RWPE2 (cell line): ENCODE results near the gene RPS17.

Source experiments
- ATAC-seq: fragments of 200-7000 bp; cut with Tn5 transposase; 3 replicates; pipeline ENCODE4 v1.9.1; 2021; ENCODE audit warnings: low read depth
- DNase-seq: peaks from one replicate; pipeline ENCODE4 v3.0.0-alpha.2; 2020; ENCODE audit warnings: low spot score
- H3K27ac ChIP-seq: fragments of 450-650 bp; 2 replicates; pipeline ENCODE4 v1.5.1; 2017; ENCODE audit warnings: mild to moderate bottlenecking; ENCODE audit not compliant: poor library complexity, severe bottlenecking
- H3K27me3 ChIP-seq: fragments of 250-450 bp; sonication (Bioruptor Pico); 2 replicates; pipeline ENCODE4 v1.5.1; 2021; ENCODE audit warnings: mild to moderate bottlenecking, moderate library complexity; ENCODE audit not compliant: insufficient read depth, poor library complexity, severe bottlenecking
- H3K36me3 ChIP-seq: fragments of 250-450 bp; sonication (Bioruptor Pico); 2 replicates; pipeline ENCODE4 v1.5.1; 2020; ENCODE audit warnings: low read depth, mild to moderate bottlenecking, moderate library complexity
- H3K4me1 ChIP-seq: fragments of 250-450 bp; sonication (Bioruptor Pico); 2 replicates; pipeline ENCODE4 v1.5.1; 2021; ENCODE audit warnings: mild to moderate bottlenecking, moderate library complexity; ENCODE audit not compliant: insufficient read depth, poor library complexity, severe bottlenecking
- H3K4me3 ChIP-seq: fragments of 250-450 bp; sonication (Bioruptor Pico); 2 replicates; pipeline ENCODE4 v1.5.1; 2021; ENCODE audit warnings: mild to moderate bottlenecking, moderate library complexity; ENCODE audit not compliant: severe bottlenecking
- H3K9me3 ChIP-seq: fragments of 250-450 bp; sonication (Bioruptor Pico); 2 replicates; pipeline ENCODE4 v1.5.1; 2021; ENCODE audit warnings: mild to moderate bottlenecking, moderate library complexity; ENCODE audit not compliant: severe bottlenecking
- CTCF ChIP-seq: fragments of 450-650 bp; IDR thresholded peaks from one replicate; pipeline ENCODE4 v1.5.1; 2017; ENCODE audit warnings: mild to moderate bottlenecking, moderate library complexity; ENCODE audit not compliant: poor library complexity, severe bottlenecking

Gene RPS17

GRCh38 chr15:82568986-82569385 lies 28.7 kb upstream of the RPS17 start:
- no peaks in the 10 kb centered on the region for H3K36me3 ChIP-seq
- TF ChIP-seq CTCF = no peak
- H3K27me3 ChIP-seq = no peaks in the 10 kb centered on the region
- H3K4me1 ChIP-seq = no peaks in the 10 kb centered on the region
- no peak overlapping the region for H3K27ac ChIP-seq
- ATAC-seq (no peak), DNase-seq (no peak)
- H3K9me3 ChIP-seq = no peaks in the 10 kb centered on the region
- no peak overlapping the region for H3K4me3 ChIP-seq

GRCh38 chr15:82567661-82568060 lies 27.4 kb upstream of the RPS17 start:
- Histone ChIP-seq H3K9me3 (no peaks in the 10 kb centered on the region), H3K4me1 (no peaks in the 10 kb centered on the region), H3K36me3 (no peaks in the 10 kb centered on the region), H3K27me3 (no peaks in the 10 kb centered on the region), H3K27ac (no peak overlapping the region), H3K4me3 (no peak overlapping the region)
- no peak for TF ChIP-seq CTCF
- no peak for ATAC-seq
- DNase-seq = no peak

GRCh38 chr15:82566690-82567089 lies 26.4 kb upstream of the RPS17 start:
- TF ChIP-seq CTCF = no peak
- H3K9me3 ChIP-seq = no peaks in the 10 kb centered on the region
- H3K4me3 ChIP-seq = no peak overlapping the region
- no peaks in the 10 kb centered on the region for H3K27me3 ChIP-seq
- ATAC-seq = no peak
- no peak for DNase-seq
- no peaks in the 10 kb centered on the region for H3K36me3 ChIP-seq
- H3K4me1 ChIP-seq = no peaks in the 10 kb centered on the region
- no peak overlapping the region for H3K27ac ChIP-seq

GRCh38 chr15:82558502-82558901 lies 18.2 kb upstream of the RPS17 start:
- ATAC-seq = no peak
- DNase-seq = no peak
- Histone ChIP-seq H3K36me3 (no peaks in the 10 kb centered on the region), H3K4me3 (no peak overlapping the region), H3K9me3 (no peaks in the 10 kb centered on the region), H3K4me1 (no peaks in the 10 kb centered on the region), H3K27ac (no peak overlapping the region), H3K27me3 (no peaks in the 10 kb centered on the region)
- no peak for TF ChIP-seq CTCF

GRCh38 chr15:82556315-82557035 lies 16.2 kb upstream of the RPS17 start:
- DNase-seq (no peak), ATAC-seq (no peak)
- no peak overlapping the region for H3K4me3 ChIP-seq
- no peaks in the 10 kb centered on the region for H3K36me3 ChIP-seq
- H3K9me3 ChIP-seq = no peaks in the 10 kb centered on the region
- TF ChIP-seq CTCF = no peak
- no peaks in the 10 kb centered on the region for H3K27me3 ChIP-seq
- H3K27ac ChIP-seq = no peak overlapping the region
- H3K4me1 ChIP-seq = peaks cover 1% of the 10 kb centered on the region
